ENCODE results near the gene CD47.

CD47 gene

GRCh38 chr3:108001457-108001856 lies 89.4 kb downstream of the CD47 start:
- Histone ChIP-seq H3K27me3 (ENCODE audit: insufficient read depth, low read length, poor library complexity, severe bottlenecking) (no peaks in the 10 kb centered on the region), H3K4me3 (ENCODE audit: low read length, poor library complexity, severe bottlenecking) (no peak overlapping the region), H3K79me2 (ENCODE audit: insufficient read depth, low read length) (no peaks in the 10 kb centered on the region), H3K4me1 (ENCODE audit: insufficient read depth, low read length, poor library complexity, severe bottlenecking) (peaks cover 8% of the 10 kb centered on the region), H3K9me3 (ENCODE audit: insufficient read depth, low read depth, low read length) (no peaks in the 10 kb centered on the region), H3K9ac (ENCODE audit: low read depth, low read length, poor library complexity, severe bottlenecking) (no peak overlapping the region), H3K9me2 (replicated peaks; ENCODE audit: low read depth, low read length) (no peaks in the 10 kb centered on the region), H3F3A (ENCODE audit: low read depth) (no peaks in the 10 kb centered on the region), H2AFZ (ENCODE audit: low read length) (no peak overlapping the region), H3K36me3 (ENCODE audit: insufficient read depth, low read length) (no peaks in the 10 kb centered on the region), H4K20me1 (ENCODE audit: insufficient read depth, low read length, poor library complexity, severe bottlenecking) (no peaks in the 10 kb centered on the region), H3K4me2 (ENCODE audit: low read depth, low read length, poor library complexity, severe bottlenecking) (no peak overlapping the region)
- TF ChIP-seq CTCF (conservative IDR thresholded peaks at IDR 0.05; ENCODE audit: low read length) (no peak), EZH2phosphoT487 (IDR thresholded peaks at IDR 0.05; ENCODE audit: borderline replicate concordance) (no peak)

GRCh38 chr3:107999215-107999775 lies 91.5 kb downstream of the CD47 start:
- H3K27me3 ChIP-seq (ENCODE audit: insufficient read depth, low read length, poor library complexity, severe bottlenecking), result no peaks in the 10 kb centered on the region
- no peak overlapping the region for H2AFZ ChIP-seq (ENCODE audit: low read length)
- peaks cover 13% of the 10 kb centered on the region for H3K4me1 ChIP-seq (ENCODE audit: insufficient read depth, low read length, poor library complexity, severe bottlenecking)
- no peak overlapping the region for H3K4me3 ChIP-seq (ENCODE audit: low read length, poor library complexity, severe bottlenecking)
- no peaks in the 10 kb centered on the region for H3K79me2 ChIP-seq (ENCODE audit: insufficient read depth, low read length)
- H3K9ac ChIP-seq (ENCODE audit: low read depth, low read length, poor library complexity, severe bottlenecking), result no peak overlapping the region
- no peaks in the 10 kb centered on the region for H3K9me2 ChIP-seq (replicated peaks; ENCODE audit: low read depth, low read length)
- no peaks in the 10 kb centered on the region for H4K20me1 ChIP-seq (ENCODE audit: insufficient read depth, low read length, poor library complexity, severe bottlenecking)
- H3K9me3 ChIP-seq (ENCODE audit: insufficient read depth, low read depth, low read length), result no peaks in the 10 kb centered on the region
- H3F3A ChIP-seq (ENCODE audit: low read depth), result no peaks in the 10 kb centered on the region
- H3K4me2 ChIP-seq (ENCODE audit: low read depth, low read length, poor library complexity, severe bottlenecking), result no peak overlapping the region
- no peaks in the 10 kb centered on the region for H3K36me3 ChIP-seq (ENCODE audit: insufficient read depth, low read length)
- TF ChIP-seq EZH2phosphoT487 (IDR thresholded peaks at IDR 0.05; ENCODE audit: borderline replicate concordance) (no peak), CTCF (conservative IDR thresholded peaks at IDR 0.05; ENCODE audit: low read length) (no peak)

- no peaks in the 10 kb centered on the region for H3K9me3 ChIP-seq (ENCODE audit: insufficient read depth, low read depth, low read length)
- no peak overlapping the region for H3K9ac ChIP-seq (ENCODE audit: low read depth, low read length, poor library complexity, severe bottlenecking)
- H3K4me3 ChIP-seq (ENCODE audit: low read length, poor library complexity, severe bottlenecking), result no peak overlapping the region
- H3F3A ChIP-seq (ENCODE audit: low read depth), result no peaks in the 10 kb centered on the region
- no peak overlapping the region for H3K4me2 ChIP-seq (ENCODE audit: low read depth, low read length, poor library complexity, severe bottlenecking)
- H3K79me2 ChIP-seq (ENCODE audit: insufficient read depth, low read length), result no peaks in the 10 kb centered on the region
- H3K9me2 ChIP-seq (replicated peaks; ENCODE audit: low read depth, low read length), result no peaks in the 10 kb centered on the region
- H4K20me1 ChIP-seq (ENCODE audit: insufficient read depth, low read length, poor library complexity, severe bottlenecking), result no peaks in the 10 kb centered on the region
- H3K27me3 ChIP-seq (ENCODE audit: insufficient read depth, low read length, poor library complexity, severe bottlenecking), result no peaks in the 10 kb centered on the region
- H3K36me3 ChIP-seq (ENCODE audit: insufficient read depth, low read length), result no peaks in the 10 kb centered on the region
- peaks cover 13% of the 10 kb centered on the region for H3K4me1 ChIP-seq (ENCODE audit: insufficient read depth, low read length, poor library complexity, severe bottlenecking)
- H2AFZ ChIP-seq (ENCODE audit: low read length), result no peak overlapping the region
- TF ChIP-seq EZH2phosphoT487 (IDR thresholded peaks at IDR 0.05; ENCODE audit: borderline replicate concordance), result no peak
- no peak for TF ChIP-seq CTCF (conservative IDR thresholded peaks at IDR 0.05; ENCODE audit: low read length)
These were observed 93.2 kb downstream of the CD47 start for GRCh38 chr3:107997671-107998070.

All from Loucy (cell line).